NCI-H446 treated with DMSO at 0.1 percent for 48 hours (cell line): ENCODE data around the gene HOXB1.
A peak's percentile ranks its signal among the peaks of the same experiment; 100 is the strongest.
"Not testable (repeated sequence)": the region's sequence is repeated elsewhere in the genome, so short reads cannot be mapped to it uniquely, and the experiment has no call there.

Experiments used
- DNase-seq: peaks from one replicate; lab custom pipeline; 2025; lab: John Stamatoyannopoulos, UW

The HOXB1 gene

DNA sequence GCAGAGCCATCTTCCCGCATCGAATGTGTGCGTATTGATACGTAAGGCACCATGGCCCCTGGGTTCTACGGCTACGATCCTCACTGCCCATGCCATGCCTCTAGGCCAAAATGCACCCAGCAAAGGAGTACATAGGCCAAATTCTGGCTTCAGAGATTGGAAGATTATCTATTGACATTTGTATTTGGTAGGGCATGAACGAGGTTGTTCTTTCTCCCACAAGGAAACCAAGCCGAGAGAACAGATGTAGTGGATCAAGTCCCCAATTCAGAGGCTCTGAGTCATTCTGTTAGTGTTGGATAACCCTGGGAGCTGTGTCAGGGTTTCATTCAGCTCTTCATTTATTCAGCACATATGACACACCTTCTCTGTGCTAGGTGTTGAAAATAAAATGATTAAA is 36.5 kb downstream of the HOXB1 start:
- no peak for DNase-seq

DNA sequence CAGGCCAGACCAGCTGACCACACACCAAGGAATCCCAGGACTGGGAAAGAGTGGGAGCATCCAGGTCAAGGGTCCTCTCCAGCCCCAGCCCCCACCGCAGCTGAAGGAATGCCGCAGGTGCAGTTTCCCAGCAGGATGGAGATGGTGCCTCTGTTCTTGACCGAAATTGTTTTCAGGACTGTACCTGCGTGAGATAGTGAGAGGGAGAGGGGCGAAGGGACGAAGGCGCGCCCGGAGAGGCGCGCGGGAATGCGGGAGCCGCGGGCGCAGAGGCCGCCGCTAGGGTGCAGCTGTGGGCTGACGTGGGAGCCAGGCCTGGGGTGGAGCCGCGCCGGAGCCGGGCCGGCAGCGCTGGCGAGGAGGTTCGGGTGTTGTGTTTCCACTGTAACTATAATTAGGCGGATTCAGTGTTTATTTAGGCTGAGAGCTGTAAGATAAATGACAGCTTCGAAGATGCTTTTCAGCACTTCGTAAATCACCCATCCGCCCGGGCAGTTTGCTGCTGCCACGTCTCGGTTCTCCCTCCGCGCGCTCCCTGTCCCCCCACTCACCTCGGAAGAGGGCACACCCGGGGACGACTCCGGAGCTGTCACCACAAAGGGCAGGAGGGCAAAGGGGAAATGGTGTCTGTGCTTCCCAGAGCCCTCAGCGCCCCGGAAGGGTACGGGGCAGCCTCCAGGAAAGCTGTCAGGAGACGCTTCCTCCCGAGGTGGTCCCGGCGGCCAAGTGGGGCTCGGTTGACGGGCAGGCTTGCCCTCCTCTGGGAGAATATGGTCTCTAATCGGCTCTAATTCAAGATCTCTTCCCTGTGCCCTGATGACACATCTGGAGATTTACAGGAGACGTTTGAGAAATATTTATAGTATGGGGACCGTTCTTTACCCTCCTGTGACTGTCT is 38.2 kb downstream of the HOXB1 start:
- peak; percentile 23 for DNase-seq

DNA sequence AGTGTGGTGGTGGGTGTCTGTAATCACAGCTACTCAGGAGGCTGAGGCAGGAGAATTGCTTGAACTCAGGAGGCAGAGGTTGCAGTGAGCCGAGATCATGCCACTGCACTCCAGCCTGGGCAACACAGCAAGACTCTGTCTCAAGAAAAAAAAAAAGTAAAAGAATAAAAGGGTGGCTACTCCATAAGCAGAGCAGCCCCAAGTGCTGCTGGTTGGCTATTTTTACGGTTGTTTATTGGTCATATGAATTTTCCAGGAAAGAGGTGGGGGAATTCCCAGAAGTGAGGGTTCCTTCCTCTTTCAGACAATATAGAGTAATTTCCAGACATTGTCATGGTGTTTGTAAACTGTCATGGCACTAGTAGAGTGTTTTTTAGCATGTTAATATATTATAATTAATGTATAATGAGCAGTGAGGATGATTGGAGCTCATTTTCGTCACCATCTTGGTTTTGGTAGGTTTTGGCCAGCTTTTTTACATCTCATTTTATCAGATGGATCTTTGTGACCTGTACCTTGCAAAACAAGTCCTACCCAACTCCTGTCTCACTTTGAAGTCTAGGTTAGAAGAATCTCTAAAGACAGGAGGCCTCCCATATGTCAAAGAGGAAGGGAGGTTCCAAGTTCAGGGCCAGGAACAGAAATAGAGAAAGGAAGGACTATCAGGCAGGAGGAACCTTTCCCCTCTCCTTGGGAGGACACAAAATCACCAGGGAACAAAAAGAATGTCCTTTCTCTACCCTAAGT is 39.1 kb downstream of the HOXB1 start:
- no peak for DNase-seq

DNA sequence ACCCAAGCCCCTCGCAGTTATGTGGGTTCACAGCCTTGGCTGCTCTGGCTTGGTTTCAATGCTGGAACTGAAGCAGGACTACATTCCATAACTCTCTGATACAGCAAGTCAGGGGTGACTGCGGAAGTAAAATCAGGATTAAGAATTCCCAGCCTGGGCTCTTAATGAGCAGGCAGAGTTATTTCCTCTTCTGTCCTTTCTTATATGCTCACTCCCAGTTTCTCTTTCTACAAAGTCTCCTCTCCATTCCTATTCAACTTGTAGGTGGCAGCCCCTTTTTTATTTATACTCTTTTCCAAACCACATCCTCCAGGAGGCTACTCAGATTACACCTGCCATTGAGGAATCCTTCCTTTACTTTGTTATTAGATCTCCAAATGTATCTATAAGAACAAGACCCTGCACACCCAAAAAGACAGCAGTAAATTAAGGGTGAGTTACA is 40.3 kb downstream of the HOXB1 start:
- no peak for DNase-seq

DNA sequence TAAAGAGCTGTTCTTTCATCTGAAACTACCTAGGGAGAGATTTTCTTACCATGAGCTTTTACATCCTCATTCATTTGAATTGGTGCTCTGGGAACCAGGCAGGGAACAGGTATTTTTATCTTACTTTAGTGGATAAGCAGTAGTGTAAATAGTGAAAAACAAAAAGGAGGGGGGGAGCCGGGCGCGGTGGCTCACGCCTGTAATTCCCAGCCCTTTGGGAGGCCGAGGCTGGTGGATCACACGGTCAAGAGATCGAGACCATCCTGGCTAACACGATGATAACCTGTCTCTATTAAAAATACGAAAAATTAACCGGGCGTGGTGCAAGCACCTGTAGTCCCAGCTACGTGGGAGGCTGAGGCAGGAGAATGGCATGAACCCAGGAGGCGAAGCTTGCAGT is 41.0 kb downstream of the HOXB1 start:
- DNase-seq = no peak

DNA sequence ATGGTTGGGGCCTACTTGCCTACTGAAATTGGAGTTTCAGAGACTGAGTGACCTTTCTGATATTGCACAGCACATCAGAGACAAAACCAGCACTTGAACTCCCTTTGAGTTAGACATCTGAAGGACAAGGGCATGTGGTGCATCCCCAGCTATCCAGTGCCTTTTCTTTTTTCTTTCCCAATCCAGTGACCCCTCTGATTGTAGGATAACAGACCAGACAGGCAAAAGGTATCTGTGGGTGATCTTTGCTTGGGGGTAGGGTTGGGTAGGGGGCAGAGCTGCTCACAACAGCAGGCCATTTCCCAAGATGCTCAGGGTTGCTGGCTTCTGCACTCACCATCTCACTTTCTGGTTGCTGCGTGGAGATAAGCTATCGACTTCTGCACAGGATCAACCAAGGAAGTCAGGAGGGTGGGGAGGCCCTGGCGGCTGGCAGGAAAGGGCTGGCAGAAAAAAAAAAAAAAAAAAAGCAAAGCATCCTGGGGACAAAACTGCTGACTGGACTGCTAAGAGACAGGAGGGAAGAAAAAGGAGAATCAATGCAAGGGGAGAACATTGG is 42.2 kb downstream of the HOXB1 start:
- no peak for DNase-seq

DNA sequence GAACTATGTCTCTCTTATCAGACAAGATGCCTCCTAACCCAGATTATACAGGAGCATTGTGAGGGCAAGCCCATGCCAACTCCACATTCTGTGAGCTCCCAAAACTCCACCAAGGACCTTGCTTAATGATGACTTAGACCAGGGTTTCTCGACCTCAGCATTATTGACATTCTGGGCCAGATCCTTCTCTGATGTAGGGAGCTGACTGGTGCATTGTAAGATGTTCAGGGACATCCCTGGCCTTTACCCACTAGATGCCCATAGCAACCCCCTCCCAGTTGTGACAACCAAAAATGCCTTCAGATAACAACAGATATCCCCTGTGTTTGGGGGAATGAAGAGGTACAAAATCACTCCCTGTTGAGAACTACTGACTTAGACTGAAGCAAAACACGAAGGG is 43.6 kb downstream of the HOXB1 start:
- DNase-seq = no peak

DNA sequence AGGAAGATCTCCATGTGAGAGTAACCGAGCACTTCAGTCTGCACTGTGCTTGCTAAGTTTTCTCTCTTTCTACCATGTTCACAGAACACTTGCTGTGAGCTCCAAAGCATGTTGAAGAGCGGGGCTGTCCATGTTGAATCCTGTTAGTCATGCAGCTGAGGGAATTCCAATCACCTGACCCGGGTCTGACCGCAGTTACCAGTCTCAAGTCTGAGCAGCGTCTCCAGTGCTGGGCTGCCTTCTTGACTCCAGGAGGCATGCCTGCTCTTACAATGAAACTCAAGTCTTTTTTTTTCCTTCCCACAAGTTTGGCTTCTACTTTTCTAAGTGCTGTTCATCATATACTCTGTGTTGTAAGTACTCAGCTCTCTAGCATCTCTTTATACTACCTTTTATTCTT is 44.3 kb downstream of the HOXB1 start:
- DNase-seq = no peak

DNA sequence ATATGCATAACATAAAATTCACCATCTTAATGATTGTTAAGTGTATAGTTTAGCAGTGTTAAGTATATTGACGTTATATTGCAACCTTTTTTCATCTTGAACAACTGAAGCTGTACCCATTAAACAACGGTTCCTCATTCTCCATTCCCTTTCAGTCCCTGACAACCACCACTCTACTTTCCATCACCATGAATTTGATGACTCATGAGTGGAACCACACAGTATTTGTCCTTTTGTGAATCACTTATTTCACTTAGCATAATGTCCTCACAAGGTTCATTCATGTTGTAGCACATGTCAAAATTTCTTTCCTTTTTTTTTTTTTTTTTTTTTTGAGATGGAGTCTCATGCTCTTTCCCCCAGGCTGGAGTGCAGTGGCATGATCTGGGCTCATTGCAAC is 46.0 kb downstream of the HOXB1 start:
- DNase-seq = no peak

DNA sequence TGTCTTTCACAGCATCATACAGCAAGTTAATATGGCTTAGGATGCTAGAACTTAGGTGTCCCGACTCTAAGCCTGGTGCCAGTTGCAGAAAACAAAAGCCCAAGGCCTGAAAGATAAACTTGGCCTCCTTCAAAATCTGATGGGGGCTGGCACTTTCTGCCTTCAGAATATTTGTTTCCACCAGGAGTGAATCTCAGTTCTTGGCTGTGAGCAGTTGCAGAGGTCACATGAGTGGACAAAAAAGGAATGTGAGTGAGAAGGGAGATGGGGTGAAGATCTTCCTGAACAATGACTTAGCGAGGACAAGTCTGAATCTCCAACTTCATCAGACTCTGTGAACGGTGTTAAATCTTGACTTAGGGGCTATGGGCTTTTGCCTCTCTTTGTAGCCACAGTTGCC is 46.6 kb downstream of the HOXB1 start:
- no peak for DNase-seq

DNA sequence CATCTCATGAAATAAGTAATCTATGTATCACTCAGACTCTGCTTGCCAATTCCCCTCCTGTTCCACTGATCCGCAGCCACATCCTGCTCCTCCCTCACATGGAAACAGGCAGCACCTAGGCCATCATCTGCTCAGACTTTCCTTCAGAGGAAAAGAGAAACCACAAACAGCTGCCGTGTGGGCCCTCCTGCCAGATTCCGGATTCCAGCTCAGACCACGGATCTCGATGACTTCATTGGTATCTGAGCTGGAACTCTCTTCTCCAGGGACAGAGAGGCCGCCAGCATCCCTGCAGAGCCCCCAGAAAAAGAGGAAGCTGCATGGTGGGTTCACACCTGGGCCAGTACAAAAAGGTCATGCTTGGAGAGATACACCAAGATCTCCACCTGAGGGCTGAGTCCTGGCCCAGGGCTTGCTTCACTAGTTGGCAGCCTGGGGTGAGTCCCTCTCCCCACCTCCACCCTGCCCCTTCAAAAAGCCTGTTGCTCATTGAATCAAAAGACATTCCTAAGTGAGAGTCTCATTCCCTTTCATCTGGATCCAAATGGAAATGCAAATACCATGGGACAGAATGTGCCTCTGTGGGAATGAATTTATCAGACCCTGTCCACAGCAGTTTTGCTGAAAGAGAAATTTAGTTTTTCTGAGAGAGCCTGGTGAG is 47.2 kb downstream of the HOXB1 start:
- no peak for DNase-seq

DNA sequence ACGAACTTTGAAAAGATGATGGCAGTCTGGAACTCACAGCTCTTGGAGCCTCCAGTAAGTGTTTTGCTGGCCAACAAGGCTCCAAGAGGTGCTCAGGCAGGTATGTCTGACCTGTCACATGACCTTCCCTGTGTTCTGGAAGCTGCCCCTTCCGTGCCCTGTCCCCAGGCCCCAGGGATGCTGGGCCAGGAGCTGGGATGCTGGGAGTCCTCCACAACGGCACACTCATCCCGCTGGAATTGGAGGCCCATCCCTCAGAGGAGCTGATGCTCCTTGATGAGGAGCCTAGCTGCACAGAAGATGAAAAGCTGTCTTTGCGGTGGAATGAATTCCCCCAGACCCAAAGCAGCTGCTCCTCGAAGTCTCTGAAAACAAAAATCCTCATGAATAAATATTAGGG is 47.8 kb downstream of the HOXB1 start:
- no peak for DNase-seq

DNA sequence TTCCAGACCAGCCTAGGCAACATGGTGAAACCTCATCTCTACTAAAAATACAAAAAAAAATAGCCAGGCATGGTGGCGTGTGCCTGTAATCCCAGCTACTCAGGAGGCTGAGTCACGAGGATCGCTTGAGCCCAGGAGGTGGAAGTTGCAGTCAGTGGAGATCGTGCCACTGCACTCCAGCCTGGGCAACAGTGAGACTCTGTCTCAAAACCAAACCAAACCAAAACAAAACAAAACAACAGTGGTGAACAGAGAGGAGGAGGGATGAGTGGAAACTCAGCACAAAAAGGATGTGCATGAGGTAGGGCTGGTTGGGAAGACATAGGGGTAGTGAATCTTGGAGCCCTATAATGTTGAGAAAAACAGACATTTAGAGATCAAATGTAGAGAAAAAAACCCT is 48.5 kb downstream of the HOXB1 start:
- DNase-seq = not testable (repeated sequence)

DNA sequence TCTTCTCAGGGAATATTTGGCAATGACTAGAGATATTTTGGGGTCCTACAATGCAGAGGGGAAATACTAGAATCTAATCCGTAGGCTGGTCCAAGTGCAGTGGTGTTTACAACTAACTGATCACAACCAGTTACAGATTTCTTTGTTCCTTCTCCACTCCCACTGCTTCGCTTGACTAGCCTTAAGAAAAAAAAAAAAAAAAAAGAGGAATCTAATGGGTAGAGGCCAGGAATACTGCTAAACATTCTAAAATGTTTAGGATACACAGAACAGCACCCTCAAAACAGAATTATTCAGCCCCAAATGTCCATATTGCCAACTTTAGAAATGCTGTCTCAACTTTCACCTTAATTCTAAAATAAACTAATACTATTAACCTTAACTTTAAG is 51.8 kb downstream of the HOXB1 start:
- DNase-seq = no peak
